NK-92 treated with Interleukin-12 subunit alpha and Interleukin-12 subunit beta, amount 100 ng/mL, for 24 hours (cell line): ENCODE results near the gene VARS1.
A peak's percentile ranks its signal among the peaks of the same experiment; 100 is the strongest.

Experiments used
- DNase-seq: peaks from one replicate; lab custom pipeline; 2025; lab: John Stamatoyannopoulos, UW

The VARS1 gene

GRCh38 chr6:31771992-31772358 is 23.6 kb downstream of the VARS1 start:
- DNase-seq: no peak

- DNase-seq: no peak
Measured at GRCh38 chr6:31770860-31771259, 24.7 kb downstream of the VARS1 start.

GRCh38 chr6:31769684-31770371 is 25.7 kb downstream of the VARS1 start:
- peak; percentile 45 for DNase-seq

GRCh38 chr6:31768363-31769257 is 26.9 kb downstream of the VARS1 start:
- no peak for DNase-seq

GRCh38 chr6:31767096-31767645 is 28.4 kb downstream of the VARS1 start:
- DNase-seq: no peak

GRCh38 chr6:31765910-31766794 is 29.4 kb downstream of the VARS1 start:
- no peak for DNase-seq

GRCh38 chr6:31765559-31765909 is 30.0 kb downstream of the VARS1 start:
- no peak for DNase-seq

- no peak for DNase-seq
Measured at GRCh38 chr6:31764198-31764597, 31.4 kb downstream of the VARS1 start.

- DNase-seq: no peak
Measured at GRCh38 chr6:31763619-31763940, 32.0 kb downstream of the VARS1 start.

GRCh38 chr6:31762878-31763618 is 32.5 kb downstream of the VARS1 start:
- no peak for DNase-seq

GRCh38 chr6:31762356-31762755 is 33.2 kb downstream of the VARS1 start, which contains the start of gene SAPCD1:
Gene SAPCD1 (plus strand): TSS chr6:31762656. CDS start chr6:31763055, 399 bp downstream.
- no peak for DNase-seq

GRCh38 chr6:31761343-31761742 is 34.2 kb downstream of the VARS1 start:
- DNase-seq: no peak

GRCh38 chr6:31760790-31761189 is 34.8 kb downstream of the VARS1 start:
- no peak for DNase-seq

- no peak for DNase-seq
Measured at GRCh38 chr6:31758281-31758680, 37.3 kb downstream of the VARS1 start.

GRCh38 chr6:31752739-31753319 is 42.7 kb downstream of the VARS1 start:
- DNase-seq: no peak

- no peak for DNase-seq
Measured at GRCh38 chr6:31750411-31751022, 45.0 kb downstream of the VARS1 start.

- no peak for DNase-seq
Measured at GRCh38 chr6:31749301-31750036, 46.1 kb downstream of the VARS1 start.
